Epidermal melanocyte (primary cell): ENCODE data around the gene FOXA2.
"Not testable (repeated sequence)": the region's sequence is repeated elsewhere in the genome, so short reads cannot be mapped to it uniquely, and the experiment has no call there.

Experiments
- DNase-seq: peaks from one replicate; pipeline ENCODE4 v3.0.0; 2011; ENCODE audit warnings: low spot score; ENCODE audit not compliant: insufficient read length

FOXA2 gene

GRCh38 chr20:22567944-22568871 lies 16.2 kb downstream of the FOXA2 start:
- no peak for DNase-seq

DNA sequence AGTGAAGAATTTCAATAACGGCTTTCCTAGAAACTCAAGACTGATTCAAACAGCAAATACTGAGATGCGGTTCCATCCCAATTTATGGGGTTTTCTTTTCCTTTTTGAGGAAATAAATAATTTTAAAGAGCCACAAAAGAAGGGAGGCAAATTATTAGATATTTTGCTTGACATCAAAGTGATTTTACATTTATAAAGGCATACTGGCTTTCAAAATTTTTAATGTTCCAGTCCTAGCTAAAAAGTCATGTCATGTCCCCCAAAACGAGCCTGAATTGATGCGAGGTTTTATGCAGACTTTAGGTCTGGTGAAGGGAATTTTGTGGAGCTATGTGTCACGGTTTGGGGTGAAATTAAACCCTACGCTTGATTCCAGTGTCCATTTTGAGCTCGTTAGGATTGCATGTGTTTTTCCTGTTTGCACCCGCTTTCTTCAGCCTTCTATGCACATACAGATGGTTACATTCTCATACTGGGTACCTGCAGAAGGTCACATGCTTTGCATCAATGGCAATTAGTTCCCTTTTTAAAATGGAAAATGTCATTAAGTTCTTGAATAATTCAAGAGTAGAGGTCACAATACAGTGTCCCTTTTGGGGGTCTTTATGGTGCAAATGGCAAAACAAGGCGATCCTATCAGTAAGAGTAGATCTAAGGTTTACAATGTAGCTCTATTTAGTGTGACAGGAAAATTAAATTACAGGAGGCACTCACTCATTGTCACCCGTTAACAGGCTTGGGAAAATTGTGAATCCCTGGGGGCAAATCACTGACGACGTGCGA lies 17.3 kb downstream of the FOXA2 start:
- DNase-seq = no peak

DNA sequence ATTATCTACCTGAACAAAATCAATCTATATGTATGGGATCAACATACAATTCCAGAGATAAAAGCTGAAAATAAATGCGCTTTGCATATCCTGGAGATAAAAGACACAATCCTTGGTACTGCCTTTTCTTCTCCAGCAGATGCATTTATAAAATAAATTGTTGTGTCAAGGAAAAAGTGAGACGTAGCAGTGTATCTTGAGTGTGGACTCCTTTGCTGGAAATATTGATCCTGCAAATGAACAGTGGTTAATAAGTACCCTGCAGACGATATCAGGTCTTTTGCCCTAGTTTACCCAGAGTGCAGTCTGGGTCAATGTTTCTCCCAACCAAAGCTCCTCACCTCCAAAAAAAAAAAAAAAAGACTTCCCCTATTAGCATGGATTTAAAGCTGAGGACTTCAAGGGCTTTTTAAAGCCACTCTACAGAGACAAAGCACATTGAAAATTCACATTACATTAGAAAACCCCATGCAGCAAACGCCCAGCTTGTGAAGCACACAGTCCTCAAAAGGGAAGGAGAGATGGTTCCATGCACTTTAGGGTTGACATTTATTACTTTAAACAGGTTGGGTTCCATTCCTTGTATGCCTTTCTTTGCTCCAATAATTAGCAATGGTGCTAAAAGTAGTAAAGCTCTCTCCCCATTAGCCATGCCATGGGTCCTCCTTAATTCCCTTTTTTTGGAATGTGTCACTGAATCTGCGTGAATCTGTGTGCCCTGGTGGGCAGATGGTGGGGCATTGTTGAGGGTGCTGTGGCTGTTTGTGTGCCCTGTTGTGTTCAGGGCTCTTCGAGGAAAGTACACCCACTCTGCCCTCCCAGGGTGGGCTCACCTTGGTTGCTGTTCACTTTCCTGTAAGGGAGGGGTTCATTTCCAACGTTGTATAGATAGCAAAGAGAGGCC lies 21.1 kb downstream of the FOXA2 start:
- no peak for DNase-seq

- no peak for DNase-seq
Measured at GRCh38 chr20:22562620-22563019, 21.8 kb downstream of the FOXA2 start.

GRCh38 chr20:22561965-22562577 lies 22.3 kb downstream of the FOXA2 start:
- DNase-seq = no peak

GRCh38 chr20:22560817-22561216 lies 23.6 kb downstream of the FOXA2 start:
- DNase-seq = no peak

DNA sequence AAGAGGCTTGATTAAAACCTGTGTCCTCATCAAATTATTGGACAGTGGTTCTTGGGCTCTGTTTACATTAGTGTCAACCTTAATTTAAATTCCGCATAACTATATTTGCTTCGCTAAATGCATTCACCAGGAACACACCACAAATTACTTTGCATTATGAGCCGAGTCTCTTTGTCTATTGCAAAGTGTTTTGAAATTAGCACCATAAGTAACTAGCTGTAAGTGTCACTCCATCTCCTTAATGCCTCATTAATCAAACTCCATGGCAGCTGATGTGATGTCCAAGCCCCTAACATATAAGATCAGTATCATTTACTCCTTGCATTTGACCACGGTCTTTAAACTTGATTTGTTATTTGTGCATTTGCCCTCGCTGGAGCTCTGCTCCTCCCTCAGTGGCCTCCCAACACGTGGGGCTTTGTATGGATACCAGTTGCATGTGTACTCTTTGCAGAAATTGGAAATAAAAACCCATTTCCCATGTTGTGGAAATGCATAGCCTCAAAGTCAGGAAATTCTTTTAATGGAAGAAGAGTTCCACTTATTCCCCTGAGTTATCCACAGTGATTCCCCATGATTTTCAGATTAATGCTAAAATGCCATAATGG lies 24.6 kb downstream of the FOXA2 start:
- DNase-seq = no peak

DNA sequence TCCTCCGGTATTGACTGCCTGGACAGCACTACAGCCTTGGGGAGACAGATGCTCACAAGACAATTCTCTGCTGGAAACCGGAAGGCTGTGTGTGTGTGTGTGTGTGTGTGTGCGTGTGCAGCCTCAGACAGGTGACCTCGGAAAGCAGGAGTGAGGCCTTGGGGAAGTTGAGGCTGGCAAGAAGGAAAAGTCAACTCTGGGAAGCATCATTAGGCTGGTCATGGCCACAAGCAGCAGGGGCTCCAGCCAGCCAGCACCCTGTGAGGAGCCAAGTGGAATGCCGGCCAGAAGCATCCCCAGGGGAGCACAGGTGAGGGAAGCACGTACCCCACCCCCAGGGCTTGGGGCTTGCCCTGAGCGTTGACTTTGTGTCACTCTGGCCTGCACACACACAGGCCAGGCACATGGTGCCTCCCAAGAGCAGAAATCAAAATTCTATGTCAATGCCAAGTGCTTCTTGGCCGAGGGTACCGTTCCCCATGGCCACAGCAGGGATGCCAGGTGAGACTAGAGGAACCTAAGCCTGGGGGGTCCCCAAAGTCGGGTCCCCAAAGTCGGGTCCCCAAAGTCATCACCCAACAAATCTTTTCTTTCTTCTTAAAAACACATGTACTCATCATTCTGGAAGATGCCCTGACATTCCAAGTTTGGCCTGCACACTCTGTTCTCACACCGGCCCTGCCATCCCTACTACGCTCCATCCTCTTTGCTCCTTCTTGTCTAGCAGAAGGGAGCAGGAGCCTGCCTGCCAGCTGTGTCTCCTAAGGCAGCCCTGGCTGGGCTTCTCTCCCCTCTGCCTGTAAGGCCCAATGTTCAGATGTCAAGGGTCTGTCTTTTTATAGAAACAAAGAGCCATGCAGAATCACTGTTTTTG lies 26.7 kb downstream of the FOXA2 start:
- DNase-seq = no peak

GRCh38 chr20:22556565-22557056 lies 27.8 kb downstream of the FOXA2 start:
- DNase-seq = no peak

DNA sequence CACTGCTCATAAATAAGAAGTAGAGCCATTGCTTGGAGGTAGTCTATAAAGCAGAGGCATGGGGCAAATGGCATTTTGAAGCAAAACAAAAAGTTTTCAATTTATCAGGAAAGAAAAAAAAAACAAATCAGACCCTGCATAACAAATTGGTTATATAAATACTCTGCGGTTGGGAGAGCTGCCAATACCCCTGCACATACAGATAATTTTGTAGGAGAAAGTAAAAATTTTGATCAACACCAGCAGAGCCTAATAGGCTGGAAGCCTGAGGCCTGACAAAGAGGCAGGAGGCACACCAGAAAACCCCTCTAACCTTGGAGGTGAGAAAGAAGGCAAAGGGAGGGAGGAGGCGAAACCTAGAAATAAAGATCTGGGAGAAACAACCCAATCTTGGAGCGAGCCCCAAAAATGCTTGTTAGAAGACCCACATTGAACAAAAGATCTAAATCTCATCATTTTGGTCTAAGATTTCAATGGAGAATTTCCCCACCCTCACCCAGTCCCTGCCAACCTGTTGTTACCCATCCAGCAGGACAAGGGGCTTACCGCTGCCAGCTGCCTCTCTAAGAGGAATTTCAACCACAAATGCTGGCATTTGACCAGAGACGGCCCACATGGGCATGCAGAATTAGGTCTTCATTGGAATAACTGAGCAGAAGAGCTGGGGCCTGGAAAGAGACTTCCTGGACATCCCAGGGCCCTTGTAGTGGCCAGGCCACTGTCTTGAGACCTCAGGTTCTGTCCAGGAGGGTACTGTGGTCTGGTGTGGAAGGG lies 28.4 kb downstream of the FOXA2 start:
- no peak for DNase-seq

DNA sequence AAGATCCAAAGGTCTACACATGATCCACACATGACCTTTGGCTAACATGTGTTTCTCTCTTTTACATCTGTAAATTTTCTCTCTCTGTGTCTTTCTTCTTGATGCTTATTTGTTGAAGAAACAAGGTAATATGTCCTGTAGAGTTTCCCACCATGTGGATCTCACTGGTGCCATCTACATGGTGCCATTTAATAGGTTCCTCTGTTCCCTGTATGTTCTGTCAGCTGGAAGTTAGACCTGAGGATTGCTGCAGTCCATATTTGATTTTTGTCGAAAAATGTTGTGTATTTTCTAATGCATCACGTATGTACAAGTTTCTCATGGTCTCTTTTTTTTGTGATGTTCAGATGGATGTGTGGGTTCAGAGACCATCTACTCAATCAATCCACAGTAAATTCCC lies 30.0 kb downstream of the FOXA2 start:
- no peak for DNase-seq

GRCh38 chr20:22550514-22550913 lies 33.9 kb downstream of the FOXA2 start:
- DNase-seq = not testable (repeated sequence)

DNA sequence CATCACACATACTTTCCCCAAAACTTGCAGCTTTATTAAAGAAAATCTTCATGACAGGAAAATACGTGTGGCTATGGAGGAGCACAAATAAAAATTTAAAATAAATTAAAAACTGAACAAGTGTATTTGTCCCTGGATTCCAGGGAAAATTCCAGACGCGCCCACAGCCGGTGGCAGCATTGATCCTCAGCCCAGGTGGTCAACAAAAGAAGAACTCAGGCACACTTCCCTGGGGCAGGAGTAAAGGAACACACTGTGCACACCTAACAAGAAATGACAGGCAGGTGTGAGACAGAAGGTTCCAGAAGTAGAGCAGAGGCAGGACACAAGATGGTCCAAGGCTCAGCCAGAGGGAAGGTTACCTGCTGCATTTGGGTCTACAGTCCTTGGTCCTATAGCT lies 36.3 kb downstream of the FOXA2 start:
- DNase-seq = no peak

GRCh38 chr20:22546344-22546743 lies 38.0 kb downstream of the FOXA2 start:
- DNase-seq = no peak

DNA sequence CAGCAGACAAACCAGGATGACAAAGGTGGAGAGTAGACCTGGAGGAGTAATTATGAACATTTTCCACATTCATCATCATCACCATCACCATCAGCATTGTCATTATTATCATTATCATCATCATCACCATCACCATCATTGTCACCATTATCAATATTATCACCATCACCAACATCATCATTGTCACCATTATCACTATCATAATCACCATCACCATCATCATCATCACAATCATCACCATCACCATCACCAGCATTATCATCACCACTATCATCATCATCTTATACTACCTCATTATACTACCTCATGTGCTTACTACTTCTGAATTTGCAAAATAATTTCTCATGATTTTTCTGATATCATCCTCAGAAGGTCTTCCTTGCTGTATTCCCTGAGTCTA lies 39.3 kb downstream of the FOXA2 start:
- DNase-seq = no peak

GRCh38 chr20:22544462-22544861 lies 39.9 kb downstream of the FOXA2 start:
- no peak for DNase-seq

DNA sequence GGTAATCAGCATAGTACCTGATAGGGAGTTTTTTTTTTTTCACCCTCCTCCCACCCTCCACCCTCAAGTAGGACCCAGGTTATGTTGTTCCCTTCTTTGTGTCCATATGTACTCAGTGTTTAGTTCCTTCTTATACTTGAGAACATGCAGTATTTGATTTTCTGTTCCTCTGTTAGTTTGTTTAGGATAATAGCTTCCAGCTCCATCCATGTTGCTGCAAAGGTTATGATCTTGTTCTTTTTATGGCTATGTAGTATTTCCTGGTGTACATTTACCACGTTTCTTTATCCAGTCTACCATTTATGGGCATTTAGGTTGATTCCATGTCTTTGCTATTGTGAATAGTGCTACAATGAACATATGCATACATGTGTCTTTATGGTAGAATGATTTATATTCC lies 41.9 kb downstream of the FOXA2 start:
- no peak for DNase-seq

GRCh38 chr20:22540832-22541231 lies 43.5 kb downstream of the FOXA2 start:
- no peak for DNase-seq
